GM10266 (cell line): ENCODE measurements around the gene RNF214.

ENCODE experiments used
- DNase-seq: peaks from one replicate; pipeline ENCODE4 v3.0.0; 2012; ENCODE audit errors: extremely low spot score
- CTCF ChIP-seq: IDR thresholded peaks from 2 replicates; pipeline ENCODE4 v1.5.1; 2012; ENCODE audit warnings: mild to moderate bottlenecking, low read depth; ENCODE audit not compliant: control insufficient read depth, insufficient read depth; ENCODE audit errors: missing control alignments

The RNF214 gene

GRCh38 chr11:117332843-117333242 lies 100.4 kb downstream of the RNF214 start:
- no peak for TF ChIP-seq CTCF
- no peak for DNase-seq

GRCh38 chr11:117333917-117334316 lies 101.4 kb downstream of the RNF214 start:
- TF ChIP-seq CTCF, result no peak
- DNase-seq, result no peak

GRCh38 chr11:117334896-117335295 lies 102.4 kb downstream of the RNF214 start:
- DNase-seq, result no peak
- no peak for TF ChIP-seq CTCF

GRCh38 chr11:117335399-117335798 lies 102.9 kb downstream of the RNF214 start:
- no peak for TF ChIP-seq CTCF
- DNase-seq, result no peak
